NCI-H345 (cell line): ENCODE measurements around the gene SLC5A2.
"Not testable (repeated sequence)": the region's sequence is repeated elsewhere in the genome, so short reads cannot be mapped to it uniquely, and the experiment has no call there.

Experiments used
- DNase-seq: peaks from one replicate; lab custom pipeline; 2025; lab: John Stamatoyannopoulos, UW

The SLC5A2 gene

GRCh38 chr16:31483081-31483480 is at the start of gene SLC5A2:
Gene SLC5A2 (plus strand): TSS chr16:31483123. CDS start chr16:31483137, 14 bp downstream.
- DNase-seq: no peak

GRCh38 chr16:31435341-31436220 is 47.3 kb upstream of the SLC5A2 start:
- no peak for DNase-seq

DNA sequence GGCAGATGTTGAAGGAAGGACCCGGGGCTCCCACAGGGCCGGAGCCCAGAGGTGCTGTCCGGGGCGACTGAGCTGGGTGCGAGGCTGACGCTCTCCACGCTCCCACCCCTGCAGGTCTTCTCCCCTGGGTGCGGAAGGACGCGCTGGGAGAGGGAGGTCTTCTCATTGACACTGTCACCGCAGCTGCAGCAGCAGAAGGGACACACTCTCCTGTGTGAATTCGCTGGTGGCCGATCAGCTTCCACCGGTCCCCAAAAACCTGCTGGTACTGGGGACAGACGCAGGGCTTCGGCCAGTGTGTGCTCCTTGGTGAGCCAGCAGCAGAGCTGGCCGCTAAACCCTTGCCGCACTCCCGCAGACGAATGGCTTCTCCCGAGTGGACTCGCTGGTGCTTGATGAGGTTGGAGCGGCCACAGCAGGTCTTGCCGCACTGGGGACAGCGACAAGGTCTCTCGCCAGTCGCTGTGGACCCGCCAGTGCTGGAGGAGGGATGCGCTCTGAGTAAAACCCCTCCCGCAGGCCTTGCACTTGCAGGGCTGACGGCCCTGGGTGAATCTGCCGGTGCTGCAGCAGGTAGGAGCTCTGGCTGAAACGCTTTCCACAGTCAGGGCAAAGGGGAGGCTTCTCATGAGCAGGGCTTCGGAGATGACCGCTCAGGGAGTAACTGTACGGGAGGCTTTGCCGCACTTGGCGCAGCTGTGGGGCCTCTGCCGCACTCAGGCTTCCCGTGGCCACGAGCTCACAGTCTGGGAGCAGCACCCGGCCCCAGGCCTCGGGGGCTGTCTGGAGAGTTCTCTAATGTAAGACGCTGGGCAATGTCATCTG is 46.5 kb upstream of the SLC5A2 start:
- DNase-seq: no peak

DNA sequence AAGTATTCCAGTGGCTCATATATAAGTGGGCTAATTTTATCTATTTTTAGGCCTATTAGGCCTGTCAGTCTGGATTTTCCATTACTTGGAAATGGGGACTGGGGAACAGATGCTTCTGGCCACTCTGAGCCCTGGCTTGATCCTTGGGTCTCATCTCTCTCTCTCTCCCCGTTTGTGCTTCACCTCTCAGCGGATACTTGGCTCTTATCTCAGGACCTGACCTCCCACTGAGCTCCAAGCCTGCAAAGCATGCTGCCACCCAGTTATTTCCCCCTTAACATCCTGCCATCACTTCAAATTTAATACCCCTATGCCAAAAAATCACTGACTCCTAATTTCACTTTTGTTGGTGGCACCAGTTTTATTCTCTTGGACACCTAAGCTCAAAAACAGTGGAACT is 44.5 kb upstream of the SLC5A2 start:
- DNase-seq: no peak

DNA sequence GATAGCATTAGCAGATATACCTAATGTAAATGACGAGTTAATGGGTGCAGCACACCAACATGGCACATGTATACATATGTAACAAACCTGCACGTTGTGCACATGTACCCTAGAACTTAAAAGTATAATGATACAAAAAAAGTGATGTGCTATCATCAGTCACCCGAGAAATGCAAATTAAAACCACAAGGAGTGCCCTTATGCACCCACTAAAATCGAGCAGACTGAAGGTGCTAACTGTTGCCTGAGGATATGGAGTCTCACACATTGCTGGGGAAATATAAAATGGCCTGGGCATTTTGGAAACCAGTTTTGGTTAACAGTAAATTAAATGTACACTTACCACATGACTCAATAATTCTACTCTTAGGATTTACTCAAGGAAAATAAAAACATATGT is 43.9 kb upstream of the SLC5A2 start:
- DNase-seq: not testable (repeated sequence)

GRCh38 chr16:31439519-31439918 is 43.4 kb upstream of the SLC5A2 start:
- DNase-seq: no peak

- no peak for DNase-seq
Observed at GRCh38 chr16:31440516-31441184, 42.3 kb upstream of the SLC5A2 start.

- no peak for DNase-seq
Observed at GRCh38 chr16:31441956-31442355, 41.0 kb upstream of the SLC5A2 start.

DNA sequence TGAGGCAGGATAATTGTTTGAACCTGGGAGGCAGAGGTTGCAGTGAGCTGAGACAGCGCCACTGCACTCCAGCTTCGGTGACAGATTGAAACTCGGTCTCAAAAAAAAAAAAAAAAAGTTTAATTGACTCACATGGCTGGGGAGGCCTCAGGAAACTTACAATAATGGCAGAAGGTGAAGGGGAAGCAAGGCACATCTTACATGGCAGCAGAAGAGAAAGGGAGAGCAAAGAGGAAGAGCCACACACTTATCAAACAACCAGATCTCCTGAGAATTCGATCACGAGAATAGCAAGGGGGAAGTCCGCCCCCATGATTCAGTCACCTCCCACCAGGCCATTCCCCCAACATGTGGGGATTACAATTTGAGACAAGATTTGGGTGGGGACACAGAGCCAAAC is 37.0 kb upstream of the SLC5A2 start:
- not testable (repeated sequence) for DNase-seq

DNA sequence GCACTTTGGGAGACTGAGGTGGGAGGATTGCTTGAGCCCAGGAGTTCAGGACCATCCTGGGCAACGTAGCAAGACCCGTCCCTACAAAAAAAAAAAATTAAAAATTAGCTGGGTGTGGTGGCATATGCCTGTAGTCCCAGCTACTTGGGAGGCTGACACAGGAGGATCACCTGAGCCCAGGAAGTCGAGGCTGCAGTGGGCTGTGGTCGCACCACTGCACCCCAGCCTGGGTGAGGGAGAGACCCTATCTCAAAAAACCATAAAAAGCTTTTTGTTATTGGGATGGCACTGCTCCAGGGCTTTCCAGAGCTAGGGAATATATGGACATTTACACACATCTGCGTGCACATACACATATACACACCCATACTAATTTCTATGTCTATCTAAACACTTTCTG is 31.7 kb upstream of the SLC5A2 start:
- no peak for DNase-seq

GRCh38 chr16:31451681-31452351 is 31.1 kb upstream of the SLC5A2 start:
- peak; percentile 56 for DNase-seq

DNA sequence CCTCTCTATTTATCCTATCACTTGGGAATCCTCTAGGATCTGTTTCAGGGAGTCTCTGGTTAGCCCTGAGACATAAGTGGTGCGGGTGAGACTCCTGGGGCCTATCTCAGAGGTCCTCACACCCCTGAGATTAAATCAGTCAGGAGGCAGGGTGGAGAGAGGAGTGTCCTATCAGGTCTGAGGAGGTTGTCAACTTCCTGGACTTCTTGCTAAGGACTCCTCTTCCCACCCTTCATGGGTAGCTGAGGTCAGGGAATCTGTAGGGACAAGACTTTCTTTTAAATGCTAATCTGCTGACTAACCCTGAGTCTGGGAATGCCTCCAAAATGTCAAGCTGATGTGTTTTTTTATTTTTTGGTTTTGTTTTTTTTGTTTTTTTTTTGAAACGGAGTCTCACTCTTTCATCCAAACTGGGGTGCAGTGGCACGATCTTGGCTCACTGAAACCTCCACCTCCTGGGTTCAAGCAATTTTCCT is 30.3 kb upstream of the SLC5A2 start:
- no peak for DNase-seq

- no peak for DNase-seq
Observed at GRCh38 chr16:31453255-31454204, 29.4 kb upstream of the SLC5A2 start.

GRCh38 chr16:31455601-31456314 is 27.2 kb upstream of the SLC5A2 start:
- no peak for DNase-seq

- no peak for DNase-seq
Observed at GRCh38 chr16:31456988-31457360, 25.9 kb upstream of the SLC5A2 start.

GRCh38 chr16:31458073-31458843 is 24.7 kb upstream of the SLC5A2 start:
- DNase-seq: peak; percentile 28

GRCh38 chr16:31458844-31459686 is 23.9 kb upstream of the SLC5A2 start, which contains the start of gene ARMC5:
Gene ARMC5 (plus strand): TSS chr16:31459501. CDS start chr16:31459525, 24 bp downstream.
- DNase-seq: peak; percentile 100
